RPMI8226 (cell line): ENCODE results near the gene PROKR1.
"Not testable (repeated sequence)": the region's sequence is repeated elsewhere in the genome, so short reads cannot be mapped to it uniquely, and the experiment has no call there.

ENCODE experiments used
- DNase-seq: peaks from one replicate; pipeline ENCODE4 v3.0.0-alpha.2; 2015

PROKR1 gene

GRCh38 chr2:68659081-68659480, 15.7 kb downstream of the PROKR1 start:
- no peak for DNase-seq

- no peak for DNase-seq
Measured at GRCh38 chr2:68660658-68661057, 17.3 kb downstream of the PROKR1 start.

- no peak for DNase-seq
Measured at GRCh38 chr2:68662466-68662865, 19.1 kb downstream of the PROKR1 start.

GRCh38 chr2:68663371-68664156, 20.2 kb downstream of the PROKR1 start:
- DNase-seq: no peak

GRCh38 chr2:68667371-68667770, 24.0 kb downstream of the PROKR1 start:
- no peak for DNase-seq

GRCh38 chr2:68669651-68670050, 26.3 kb downstream of the PROKR1 start:
- DNase-seq: no peak

GRCh38 chr2:68671961-68672360, 28.6 kb downstream of the PROKR1 start:
- DNase-seq: no peak

- no peak for DNase-seq
Measured at GRCh38 chr2:68673631-68674030, 30.3 kb downstream of the PROKR1 start.

- no peak for DNase-seq
Measured at GRCh38 chr2:68675470-68675869, 32.1 kb downstream of the PROKR1 start.

- not testable (repeated sequence) for DNase-seq
Measured at GRCh38 chr2:68677837-68678236, 34.5 kb downstream of the PROKR1 start.

- not testable (repeated sequence) for DNase-seq
Measured at GRCh38 chr2:68679166-68679916, 36.0 kb downstream of the PROKR1 start.

- DNase-seq: not testable (repeated sequence)
Measured at GRCh38 chr2:68679917-68680267, 36.5 kb downstream of the PROKR1 start.

- no peak for DNase-seq
Measured at GRCh38 chr2:68684197-68684596, 40.8 kb downstream of the PROKR1 start.

- DNase-seq: no peak
Measured at GRCh38 chr2:68686178-68686577, 42.8 kb downstream of the PROKR1 start.

- DNase-seq: no peak
Measured at GRCh38 chr2:68687018-68687417, 43.6 kb downstream of the PROKR1 start.

- peak; percentile 48 for DNase-seq
Measured at GRCh38 chr2:68689553-68690537, 46.5 kb downstream of the PROKR1 start.

- no peak for DNase-seq
Measured at GRCh38 chr2:68690851-68691250, 47.5 kb downstream of the PROKR1 start.

- no peak for DNase-seq
Measured at GRCh38 chr2:68692511-68692910, 49.1 kb downstream of the PROKR1 start.

GRCh38 chr2:68693951-68694350, 50.6 kb downstream of the PROKR1 start:
- no peak for DNase-seq

GRCh38 chr2:68695971-68696370, 52.6 kb downstream of the PROKR1 start:
- no peak for DNase-seq

GRCh38 chr2:68696554-68696953, 53.2 kb downstream of the PROKR1 start:
- no peak for DNase-seq

GRCh38 chr2:68698567-68699377, 55.4 kb downstream of the PROKR1 start:
- DNase-seq: no peak
